Mesothelial cell of epicardium (in vitro differentiated cells): Measurements from ENCODE around the gene OAF. TPM values are rescaled to one million over a fixed set of nuclear protein-coding genes. Genes with fewer than 3 reads are reported as not detected.
A peak's percentile ranks its signal among the peaks of the same experiment; 100 is the strongest.

ENCODE experiments used
- DNase-seq, 2 experiments: peaks; one replicate each; pipeline ENCODE4 v3.0.0; 2021; ENCODE audit warnings: low spot score in 2 of 2; ENCODE audit not compliant: unreplicated experiment in 2 of 2
- H3K27ac Mint-ChIP-seq: 2 replicates; pipeline ENCODE4 v1.8.0; 2021; ENCODE audit warnings: mixed read lengths
- H3K27me3 Mint-ChIP-seq: 2 replicates; pipeline ENCODE4 v1.8.0; 2021; ENCODE audit warnings: low read depth, mixed read lengths
- H3K36me3 Mint-ChIP-seq: 2 replicates; pipeline ENCODE4 v1.8.0; 2021; ENCODE audit warnings: mixed read lengths
- H3K4me1 Mint-ChIP-seq: 2 replicates; pipeline ENCODE4 v1.8.0; 2021; ENCODE audit warnings: mixed read lengths
- H3K4me3 Mint-ChIP-seq: 2 replicates; pipeline ENCODE4 v1.8.0; 2021; ENCODE audit warnings: mild to moderate bottlenecking, moderate library complexity, mixed read lengths
- H3K9me3 Mint-ChIP-seq: 2 replicates; pipeline ENCODE4 v1.8.0; 2021; ENCODE audit warnings: mixed read lengths
- total RNA-seq: library from RNA; stranded (reverse); gene quantifications from 3 replicates; pipeline ENCODE4 v1.2.1, GENCODE V29; 2021
- TF ChIP-seq, protein P1 (sequence below): fragments of 200-600 bp; sonication (generic); IDR thresholded peaks from one replicate; pipeline ENCODE4 v1.5.0; 2021; ENCODE audit warnings: antibody characterized with exemption; ENCODE audit not compliant: unreplicated experiment

OAF gene
- total RNA-seq, 1 donor from 2014 or later: 32.2 TPM

DNA sequence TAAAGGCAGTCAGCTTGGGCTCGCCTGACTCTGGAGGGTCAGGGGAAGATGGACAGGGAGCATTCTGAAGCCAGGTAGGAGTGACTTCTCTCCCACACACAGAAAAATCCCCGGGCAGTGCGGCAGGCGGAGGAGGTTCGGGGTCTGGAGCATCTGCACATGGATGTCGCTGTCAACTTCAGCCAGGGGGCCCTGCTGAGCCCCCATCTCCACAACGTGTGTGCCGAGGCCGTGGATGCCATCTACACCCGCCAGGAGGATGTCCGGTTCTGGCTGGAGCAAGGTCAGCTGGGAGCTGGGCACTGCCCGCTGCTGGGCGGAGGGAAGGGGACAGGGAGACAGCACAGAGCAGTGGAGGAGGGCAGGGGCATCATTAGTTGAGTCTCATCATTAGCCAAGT, 15.9 kb downstream of the OAF start:
- no peak overlapping the region for H3K4me3 Mint-ChIP-seq
- peaks cover 12% of the 10 kb centered on the region for H3K4me1 Mint-ChIP-seq
- no peaks in the 10 kb centered on the region for H3K36me3 Mint-ChIP-seq
- no peaks in the 10 kb centered on the region for H3K9me3 Mint-ChIP-seq
- peaks cover 7% of the 10 kb centered on the region for H3K27me3 Mint-ChIP-seq
- H3K27ac Mint-ChIP-seq: peak overlapping the region; percentile 59
- TF ChIP-seq, protein P1, sequence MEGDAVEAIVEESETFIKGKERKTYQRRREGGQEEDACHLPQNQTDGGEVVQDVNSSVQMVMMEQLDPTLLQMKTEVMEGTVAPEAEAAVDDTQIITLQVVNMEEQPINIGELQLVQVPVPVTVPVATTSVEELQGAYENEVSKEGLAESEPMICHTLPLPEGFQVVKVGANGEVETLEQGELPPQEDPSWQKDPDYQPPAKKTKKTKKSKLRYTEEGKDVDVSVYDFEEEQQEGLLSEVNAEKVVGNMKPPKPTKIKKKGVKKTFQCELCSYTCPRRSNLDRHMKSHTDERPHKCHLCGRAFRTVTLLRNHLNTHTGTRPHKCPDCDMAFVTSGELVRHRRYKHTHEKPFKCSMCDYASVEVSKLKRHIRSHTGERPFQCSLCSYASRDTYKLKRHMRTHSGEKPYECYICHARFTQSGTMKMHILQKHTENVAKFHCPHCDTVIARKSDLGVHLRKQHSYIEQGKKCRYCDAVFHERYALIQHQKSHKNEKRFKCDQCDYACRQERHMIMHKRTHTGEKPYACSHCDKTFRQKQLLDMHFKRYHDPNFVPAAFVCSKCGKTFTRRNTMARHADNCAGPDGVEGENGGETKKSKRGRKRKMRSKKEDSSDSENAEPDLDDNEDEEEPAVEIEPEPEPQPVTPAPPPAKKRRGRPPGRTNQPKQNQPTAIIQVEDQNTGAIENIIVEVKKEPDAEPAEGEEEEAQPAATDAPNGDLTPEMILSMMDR: no peak
- no peak for DNase-seq

DNA sequence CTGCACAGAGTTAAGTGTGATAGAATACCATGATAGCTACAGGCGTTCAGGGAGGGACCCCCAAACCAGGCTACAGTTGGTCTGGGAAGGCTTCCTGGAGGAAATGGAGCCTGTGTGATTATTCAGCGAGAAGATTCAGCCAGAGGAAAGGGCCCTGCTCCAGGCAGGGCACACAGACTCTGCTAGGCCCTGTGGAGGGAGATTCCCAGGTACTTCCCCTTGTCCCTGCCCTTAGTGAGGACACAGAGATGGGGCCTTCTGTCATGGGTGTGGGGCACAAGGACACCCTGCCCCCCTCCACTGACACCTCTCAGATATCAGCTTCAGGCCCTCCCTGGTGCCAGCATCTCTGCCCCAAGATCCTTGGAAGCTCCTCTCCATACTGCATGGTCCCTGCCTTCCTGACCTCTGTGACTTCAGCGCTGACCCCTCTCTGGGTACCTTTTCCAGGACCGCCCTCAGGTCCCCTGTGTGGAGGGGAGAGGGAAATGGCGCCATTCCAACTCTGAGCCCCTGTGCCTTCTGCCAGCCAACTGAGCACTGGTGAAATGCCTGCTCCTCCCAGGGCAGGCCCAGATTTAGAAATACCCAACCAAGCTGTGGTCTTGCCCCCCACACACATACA, 16.5 kb downstream of the OAF start:
- TF ChIP-seq, protein P1: no peak
- Mint-ChIP-seq H3K4me3 (no peak overlapping the region), H3K36me3 (no peaks in the 10 kb centered on the region), H3K27me3 (peaks cover 8% of the 10 kb centered on the region), H3K27ac (no peak overlapping the region), H3K9me3 (no peaks in the 10 kb centered on the region), H3K4me1 (peaks cover 12% of the 10 kb centered on the region)
- DNase-seq: no peak

DNA sequence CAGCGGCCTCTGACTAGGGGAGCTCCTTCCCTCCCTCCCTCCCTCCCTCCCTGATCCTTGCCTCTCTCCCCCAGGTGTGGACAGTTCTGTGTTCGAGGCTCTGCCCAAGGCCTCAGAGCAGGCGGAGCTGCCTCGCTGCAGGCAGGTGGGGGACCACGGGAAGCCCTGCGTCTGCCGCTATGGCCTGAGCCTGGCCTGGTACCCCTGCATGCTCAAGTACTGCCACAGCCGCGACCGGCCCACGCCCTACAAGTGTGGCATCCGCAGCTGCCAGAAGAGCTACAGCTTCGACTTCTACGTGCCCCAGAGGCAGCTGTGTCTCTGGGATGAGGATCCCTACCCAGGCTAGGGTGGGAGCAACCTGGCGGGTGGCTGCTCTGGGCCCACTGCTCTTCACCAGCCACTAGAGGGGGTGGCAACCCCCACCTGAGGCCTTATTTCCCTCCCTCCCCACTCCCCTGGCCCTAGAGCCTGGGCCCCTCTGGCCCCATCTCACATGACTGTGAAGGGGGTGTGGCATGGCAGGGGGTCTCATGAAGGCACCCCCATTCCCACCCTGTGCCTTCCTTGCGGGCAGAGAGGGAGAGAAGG, 18.1 kb downstream of the OAF start:
- TF ChIP-seq, protein P1: no peak
- peaks cover 21% of the 10 kb centered on the region for H3K27me3 Mint-ChIP-seq
- H3K4me3 Mint-ChIP-seq: no peak overlapping the region

DNA sequence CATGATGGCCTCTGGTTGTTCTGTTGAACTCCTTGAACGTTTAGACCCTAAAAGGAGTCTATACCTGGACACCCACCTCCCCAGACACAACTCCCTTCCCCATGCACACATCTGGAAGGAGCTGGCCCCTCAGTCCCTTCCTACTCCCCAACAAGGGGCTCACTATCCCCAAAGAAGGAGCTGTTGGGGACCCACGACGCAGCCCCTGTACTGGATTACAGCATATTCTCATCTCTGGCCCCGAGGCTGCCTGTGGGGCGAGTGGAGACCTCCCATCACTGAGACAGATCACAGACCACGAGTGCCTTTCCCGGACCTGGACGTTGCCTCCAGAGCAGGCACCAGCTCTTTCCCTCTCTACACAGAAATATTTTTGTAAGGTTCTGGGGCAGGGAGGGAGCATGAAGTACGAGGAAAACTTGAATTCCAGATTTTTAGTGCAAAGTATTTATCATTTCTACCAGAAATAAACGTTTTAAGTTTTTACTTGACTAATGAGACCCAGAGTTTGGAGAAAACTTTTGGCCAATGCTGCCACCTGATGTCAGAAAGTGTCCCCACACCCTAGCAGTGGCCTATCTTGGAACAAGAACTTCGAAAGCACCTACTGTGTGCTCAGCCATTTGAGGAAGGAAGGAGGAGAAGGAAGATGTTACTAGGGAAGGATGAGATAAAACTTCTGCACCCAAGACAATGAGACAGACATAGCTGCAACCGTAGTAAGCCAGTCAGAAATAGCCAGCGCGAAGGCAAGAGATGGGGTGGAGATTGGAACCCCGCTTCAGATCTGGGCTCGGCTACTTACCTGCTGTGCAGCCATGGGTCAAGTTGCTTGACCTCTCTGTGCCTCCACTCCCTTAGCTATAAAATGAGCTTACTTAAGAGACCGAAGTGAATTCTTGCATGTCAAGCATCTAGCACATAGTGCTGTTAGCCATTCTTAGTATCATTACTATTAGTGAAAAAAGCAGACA, 18.9 kb downstream of the OAF start:
- no peaks in the 10 kb centered on the region for H3K36me3 Mint-ChIP-seq
- TF ChIP-seq, protein P1: peak; percentile 58
- peaks cover 29% of the 10 kb centered on the region for H3K27me3 Mint-ChIP-seq
- DNase-seq: no peak
- no peaks in the 10 kb centered on the region for H3K9me3 Mint-ChIP-seq
- peaks cover 9% of the 10 kb centered on the region for H3K4me1 Mint-ChIP-seq
- H3K27ac Mint-ChIP-seq: no peak overlapping the region
- no peak overlapping the region for H3K4me3 Mint-ChIP-seq

More for the DNA sequence above, 18.1 kb downstream of the OAF start:
- Mint-ChIP-seq H3K27ac (no peak overlapping the region), H3K9me3 (no peaks in the 10 kb centered on the region), H3K36me3 (no peaks in the 10 kb centered on the region), H3K4me1 (peaks cover 12% of the 10 kb centered on the region)
- no peak for DNase-seq

GRCh38 chr11:120230433-120231071, 19.7 kb downstream of the OAF start:
- TF ChIP-seq, protein P1: no peak
- no peaks in the 10 kb centered on the region for H3K9me3 Mint-ChIP-seq
- H3K27me3 Mint-ChIP-seq: peaks cover 29% of the 10 kb centered on the region
- peaks cover 3% of the 10 kb centered on the region for H3K4me1 Mint-ChIP-seq
- no peak overlapping the region for H3K4me3 Mint-ChIP-seq
- H3K27ac Mint-ChIP-seq: no peak overlapping the region
- no peak for DNase-seq
- H3K36me3 Mint-ChIP-seq: no peaks in the 10 kb centered on the region
